Hepatocyte (in vitro differentiated cells): ENCODE results near the gene SH3BGR. TPM values are rescaled to one million over a fixed set of nuclear protein-coding genes. Genes with fewer than 3 reads are reported as not detected.
"Not testable (repeated sequence)": the region's sequence is repeated elsewhere in the genome, so short reads cannot be mapped to it uniquely, and the experiment has no call there.

Experiments used
- DNase-seq: peaks from one replicate; pipeline ENCODE4 v3.0.0-alpha.2; 2016; ENCODE audit warnings: low spot score
- H2AFZ ChIP-seq: fragments of 200-600 bp; sonication (generic); 2 replicates; pipeline ENCODE4 v1.6.0; 2016; ENCODE audit warnings: antibody characterized with exemption, mild to moderate bottlenecking
- H3K27ac ChIP-seq: fragments of 200-600 bp; sonication (generic); 2 replicates; pipeline ENCODE4 v1.5.1; 2016; ENCODE audit warnings: mild to moderate bottlenecking
- H3K27me3 ChIP-seq: fragments of 200-600 bp; sonication (generic); 2 replicates; pipeline ENCODE4 v1.6.1; 2016
- H3K36me3 ChIP-seq: fragments of 200-600 bp; sonication (generic); replicated peaks from 2 replicates; pipeline ENCODE4 v1.5.1; 2016; ENCODE audit warnings: low read depth; ENCODE audit not compliant: insufficient read depth
- H3K4me1 ChIP-seq: fragments of 200-600 bp; sonication (generic); 2 replicates; pipeline ENCODE4 v1.5.1; 2016; ENCODE audit warnings: mild to moderate bottlenecking, moderate library complexity; ENCODE audit not compliant: insufficient read depth
- H3K4me2 ChIP-seq: fragments of 200-600 bp; sonication (generic); 2 replicates; pipeline ENCODE4 v1.6.0; 2016
- H3K4me3 ChIP-seq: fragments of 200-600 bp; sonication (generic); 2 replicates; pipeline ENCODE4 v1.5.1; 2016; ENCODE audit warnings: mild to moderate bottlenecking
- H3K79me2 ChIP-seq: fragments of 200-600 bp; sonication (generic); 2 replicates; pipeline ENCODE4 v1.6.0; 2017; ENCODE audit warnings: mild to moderate bottlenecking
- H3K9me2 ChIP-seq: fragments of 200-600 bp; sonication (generic); replicated peaks from 2 replicates; pipeline ENCODE4 v1.6.0; 2017; ENCODE audit warnings: mild to moderate bottlenecking; ENCODE audit not compliant: insufficient read depth
- H3K9me3 ChIP-seq: fragments of 200-600 bp; sonication (generic); 2 replicates; pipeline ENCODE4 v1.5.1; 2016; ENCODE audit warnings: low read depth, mild to moderate bottlenecking
- H4K20me1 ChIP-seq: fragments of 200-600 bp; sonication (generic); 2 replicates; pipeline ENCODE4 v1.6.0; 2016; ENCODE audit warnings: mild to moderate bottlenecking; ENCODE audit not compliant: insufficient read depth, poor library complexity, severe bottlenecking
- EZH2 ChIP-seq: fragments of 200-600 bp; sonication (generic); IDR thresholded peaks from 2 replicates; pipeline ENCODE4 v1.6.1; 2016; ENCODE audit warnings: antibody characterized with exemption, mild to moderate bottlenecking, borderline replicate concordance
- EZH2phosphoT487 ChIP-seq: fragments of 200-600 bp; sonication (generic); IDR thresholded peaks from one replicate; pipeline ENCODE4 v1.6.1; 2018; ENCODE audit warnings: antibody characterized with exemption, mild to moderate bottlenecking, low read depth, moderate library complexity; ENCODE audit not compliant: unreplicated experiment, severe bottlenecking
- WGBS: methylation state at CpG from one replicate; pipeline ENCODE4 v1.1.6; 2016; ENCODE audit warnings: low lambda C conversion rate; ENCODE audit errors: missing lambda C conversion rate; 5-methylcytosine and 5-hydroxymethylcytosine counted together
- polyA plus RNA-seq: library from polyadenylated mRNA; unstranded; fragments of >200 nt; fragmentation: Nextera tagmentation; extraction: Ambion mirVana; gene quantifications from 2 replicates; pipeline ENCODE4 v1.2.1, GENCODE V29; 2016
- total RNA-seq: library from RNA; depleted of rRNA; stranded (reverse); fragments of >200 nt; gene quantifications from 2 replicates; pipeline ENCODE4 v1.2.3, GENCODE V29; 2014
- TF ChIP-seq, protein P1 (sequence below): fragments of 200-600 bp; sonication (generic); IDR thresholded peaks from 2 replicates; pipeline ENCODE4 v1.5.1; 2016; ENCODE audit warnings: antibody characterized with exemption, mild to moderate bottlenecking; ENCODE audit not compliant: poor library complexity

Gene SH3BGR
- total and polyA plus RNA-seq, 2 experiments from 2014 or later, result 1.8 to 2.5 TPM

DNA sequence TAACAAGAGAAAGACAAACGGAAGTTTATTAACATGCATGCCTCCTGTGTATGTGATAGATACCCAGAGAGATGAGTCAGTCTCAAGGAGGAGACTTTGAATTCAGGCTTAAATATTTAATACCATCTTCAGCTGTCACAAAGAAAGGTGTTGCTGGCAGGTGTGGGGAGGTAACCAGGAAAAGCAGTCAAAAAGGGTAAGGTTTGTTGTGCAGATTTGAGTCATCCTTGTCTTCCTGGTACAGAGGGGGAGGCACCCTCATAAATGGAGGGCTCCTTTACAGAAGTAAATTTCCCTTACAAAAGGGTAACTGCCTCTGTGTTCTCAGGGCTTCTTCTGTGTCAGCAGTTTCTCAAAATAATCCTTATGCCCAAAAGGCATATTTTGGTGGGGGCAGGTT lies 85.8 kb downstream of the SH3BGR start:
- no peaks in the 10 kb centered on the region for H4K20me1 ChIP-seq
- no peaks in the 10 kb centered on the region for H3K36me3 ChIP-seq

DNA sequence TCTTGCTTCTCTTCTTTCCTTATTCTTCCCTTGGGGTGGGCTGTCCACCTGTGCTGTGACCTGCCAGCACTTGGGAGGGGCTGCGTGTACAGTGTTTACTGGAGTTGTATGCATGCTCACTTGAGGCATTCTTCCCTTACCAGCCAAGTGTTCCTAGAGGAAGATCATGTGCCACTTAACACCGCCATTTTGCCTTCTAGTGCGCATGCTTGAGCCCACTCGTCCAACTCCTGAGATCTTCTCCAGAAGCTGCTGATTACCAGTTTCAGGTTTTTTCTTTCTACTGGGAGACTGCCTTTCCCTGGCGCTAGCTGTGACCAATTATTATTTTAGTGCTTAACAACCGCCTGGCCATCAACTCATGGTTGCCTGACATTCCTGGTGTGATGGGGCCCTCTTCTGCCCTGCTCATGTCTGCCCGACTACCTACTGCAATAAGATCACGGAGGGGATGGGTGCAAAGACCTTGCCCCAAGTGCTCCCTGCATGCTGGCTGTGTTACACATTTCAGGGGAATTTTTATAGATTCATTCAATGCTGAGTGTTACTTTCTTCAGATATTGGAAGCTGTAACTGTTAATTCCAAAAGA lies 86.8 kb downstream of the SH3BGR start:
- no peak overlapping the region for H3K4me2 ChIP-seq
- H3K9me2 ChIP-seq, result no peaks in the 10 kb centered on the region
- H4K20me1 ChIP-seq, result no peaks in the 10 kb centered on the region
- no peak overlapping the region for H3K4me3 ChIP-seq
- 89% methylated on average over 8 of the region's 8 CpGs for WGBS
- TF ChIP-seq EZH2, result no peak
- no peak for TF ChIP-seq EZH2phosphoT487
- TF ChIP-seq, protein P1, sequence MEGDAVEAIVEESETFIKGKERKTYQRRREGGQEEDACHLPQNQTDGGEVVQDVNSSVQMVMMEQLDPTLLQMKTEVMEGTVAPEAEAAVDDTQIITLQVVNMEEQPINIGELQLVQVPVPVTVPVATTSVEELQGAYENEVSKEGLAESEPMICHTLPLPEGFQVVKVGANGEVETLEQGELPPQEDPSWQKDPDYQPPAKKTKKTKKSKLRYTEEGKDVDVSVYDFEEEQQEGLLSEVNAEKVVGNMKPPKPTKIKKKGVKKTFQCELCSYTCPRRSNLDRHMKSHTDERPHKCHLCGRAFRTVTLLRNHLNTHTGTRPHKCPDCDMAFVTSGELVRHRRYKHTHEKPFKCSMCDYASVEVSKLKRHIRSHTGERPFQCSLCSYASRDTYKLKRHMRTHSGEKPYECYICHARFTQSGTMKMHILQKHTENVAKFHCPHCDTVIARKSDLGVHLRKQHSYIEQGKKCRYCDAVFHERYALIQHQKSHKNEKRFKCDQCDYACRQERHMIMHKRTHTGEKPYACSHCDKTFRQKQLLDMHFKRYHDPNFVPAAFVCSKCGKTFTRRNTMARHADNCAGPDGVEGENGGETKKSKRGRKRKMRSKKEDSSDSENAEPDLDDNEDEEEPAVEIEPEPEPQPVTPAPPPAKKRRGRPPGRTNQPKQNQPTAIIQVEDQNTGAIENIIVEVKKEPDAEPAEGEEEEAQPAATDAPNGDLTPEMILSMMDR, result no peak
- H2AFZ ChIP-seq, result no peak overlapping the region
- no peak overlapping the region for H3K27ac ChIP-seq
- H3K27me3 ChIP-seq, result no peaks in the 10 kb centered on the region
- H3K36me3 ChIP-seq, result no peaks in the 10 kb centered on the region
- DNase-seq, result no peak
- no peaks in the 10 kb centered on the region for H3K79me2 ChIP-seq
- H3K4me1 ChIP-seq, result no peaks in the 10 kb centered on the region
- H3K9me3 ChIP-seq, result no peaks in the 10 kb centered on the region

More for the DNA sequence above, 85.8 kb downstream of the SH3BGR start:
- Histone ChIP-seq H3K9me2 (no peaks in the 10 kb centered on the region), H3K4me3 (no peak overlapping the region), H3K4me2 (no peak overlapping the region), H3K27ac (no peak overlapping the region), H2AFZ (no peak overlapping the region), H3K79me2 (no peaks in the 10 kb centered on the region), H3K27me3 (no peaks in the 10 kb centered on the region), H3K9me3 (no peaks in the 10 kb centered on the region), H3K4me1 (no peaks in the 10 kb centered on the region)
- no peak for DNase-seq
- no peak for TF ChIP-seq EZH2phosphoT487
- TF ChIP-seq EZH2, result no peak
- TF ChIP-seq, protein P1, result no peak
- WGBS, result 12% methylated on average over 1 of the region's 1 CpG

DNA sequence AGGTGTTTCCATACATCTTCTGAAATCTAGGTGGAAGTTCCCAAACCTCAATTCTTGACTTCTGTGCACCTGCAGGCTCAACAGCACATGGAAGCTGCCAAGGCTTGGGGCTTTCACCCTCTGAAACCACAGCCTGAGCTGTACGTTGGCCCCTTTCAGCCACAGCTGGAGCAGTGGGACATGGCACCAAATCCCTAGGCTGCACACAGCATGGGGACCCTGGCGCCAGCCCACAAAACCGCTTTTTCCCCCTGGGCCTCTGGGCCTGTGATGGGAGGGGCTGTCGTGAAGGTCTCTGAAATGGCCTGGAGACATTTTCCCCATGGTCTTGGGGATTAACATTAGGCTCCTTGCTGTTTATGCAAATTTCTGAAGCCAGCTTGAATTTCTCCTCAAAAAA lies 88.6 kb downstream of the SH3BGR start:
- H3K27me3 ChIP-seq, DNase-seq, H3K9me2 ChIP-seq, H3K4me1 ChIP-seq, H3K79me2 ChIP-seq, H3K27ac ChIP-seq, H3K4me2 ChIP-seq, H3K36me3 ChIP-seq, H3K9me3 ChIP-seq, H4K20me1 ChIP-seq, H3K4me3 ChIP-seq, H2AFZ ChIP-seq: not testable (repeated sequence)
- 94% methylated on average over 4 of the region's 4 CpGs for WGBS

DNA sequence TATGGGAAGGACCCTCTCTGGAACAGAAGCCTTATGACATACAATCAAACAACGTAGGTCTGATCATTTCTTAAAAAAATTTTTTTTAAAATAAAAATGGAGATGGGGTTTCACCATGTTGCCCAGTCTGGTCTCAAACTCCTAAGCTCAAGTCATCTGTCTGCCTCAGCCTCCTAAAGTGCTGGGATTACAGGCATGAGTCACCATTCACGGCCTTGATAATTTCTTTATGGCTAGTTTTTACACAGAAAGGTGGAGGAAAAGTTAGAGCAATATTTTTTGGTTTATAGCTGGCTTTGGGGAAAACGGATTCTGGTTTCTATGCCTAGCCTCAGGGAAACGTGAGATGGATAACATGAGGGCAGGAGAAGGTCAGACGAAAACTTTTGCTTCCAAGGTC lies 91.0 kb downstream of the SH3BGR start:
- no peak overlapping the region for H3K27ac ChIP-seq
- no peak overlapping the region for H2AFZ ChIP-seq
- no peak for TF ChIP-seq EZH2phosphoT487
- TF ChIP-seq, protein P1, result no peak
- TF ChIP-seq EZH2, result no peak
- no peaks in the 10 kb centered on the region for H3K9me2 ChIP-seq
- no peaks in the 10 kb centered on the region for H3K27me3 ChIP-seq
- no peaks in the 10 kb centered on the region for H3K36me3 ChIP-seq
- H3K9me3 ChIP-seq, result no peaks in the 10 kb centered on the region
- H3K4me2 ChIP-seq, result no peak overlapping the region
- no peak for DNase-seq
- H4K20me1 ChIP-seq, result no peaks in the 10 kb centered on the region
- no peaks in the 10 kb centered on the region for H3K79me2 ChIP-seq
- no peak overlapping the region for H3K4me3 ChIP-seq
- H3K4me1 ChIP-seq, result no peaks in the 10 kb centered on the region
- 68% methylated on average over 5 of the region's 5 CpGs for WGBS
